Spleen (tissue), 11 donors: Measurements from ENCODE around the gene TNFAIP6. TPM values are rescaled to one million over a fixed set of nuclear protein-coding genes. Genes with fewer than 3 reads are reported as not detected.

ENCODE experiments used
- DNase-seq: peaks from one replicate; pipeline ENCODE4 v3.0.0-alpha.2; 2020
- H3K27ac ChIP-seq, 8 donors: fragments of 200-600 bp; sonication (generic) in 7 of 8; 1 replicate in 4 of 8; 2 replicates in 4 of 8; pipeline versions ENCODE4 v1.5.0 to v1.8.0; 2016 to 2021; ENCODE audit warnings: inconsistent platforms in 4 of 8, mild to moderate bottlenecking in 4 of 8, moderate library complexity in 1 of 8
- H3K27me3 ChIP-seq, 7 donors: fragments of 200-600 bp; sonication (generic) in 6 of 7; replicated peaks in 1 of 7; 1 replicate in 4 of 7; 2 replicates in 3 of 7; pipeline versions ENCODE4 v1.5.0 to v1.8.0; 2016 to 2021; ENCODE audit warnings: inconsistent platforms in 3 of 7, mild to moderate bottlenecking in 1 of 7
- H3K36me3 ChIP-seq, 6 donors: fragments of 200-600 bp; sonication (generic) in 5 of 6; 1 replicate in 4 of 6; 2 replicates in 2 of 6; pipeline versions ENCODE4 v1.5.0 to v1.8.0; 2016 to 2021; ENCODE audit warnings: inconsistent platforms in 2 of 6
- H3K4me1 ChIP-seq, 6 donors: fragments of 200-600 bp; sonication (generic) in 5 of 6; 1 replicate in 3 of 6; 2 replicates in 3 of 6; pipeline versions ENCODE4 v1.5.0 to v1.8.0; 2016 to 2021; ENCODE audit warnings: inconsistent platforms in 3 of 6
- H3K4me3 ChIP-seq, 8 donors: fragments of 200-600 bp; sonication (generic) in 7 of 8; 1 replicate in 4 of 8; 2 replicates in 4 of 8; pipeline versions ENCODE4 v1.5.0 to v1.8.0; 2016 to 2021; ENCODE audit warnings: inconsistent platforms in 4 of 8, mild to moderate bottlenecking in 4 of 8, moderate library complexity in 2 of 8
- H3K9me3 ChIP-seq, 8 donors: fragments of 200-600 bp; sonication (generic) in 7 of 8; 1 replicate in 4 of 8; 2 replicates in 4 of 8; pipeline versions ENCODE4 v1.5.0 to v1.8.0; 2016 to 2021; ENCODE audit warnings: inconsistent platforms in 4 of 8
- POLR2A ChIP-seq, 3 donors: fragments of 450-650 bp; IDR thresholded peaks; one replicate each; pipeline ENCODE4 v1.5.1; 2017; ENCODE audit warnings: antibody characterized with exemption in 3 of 3, mild to moderate bottlenecking in 1 of 3
- POLR2AphosphoS5 ChIP-seq, 3 donors: sonication (generic); formaldehyde crosslinking; IDR thresholded peaks; one replicate each; pipeline ENCODE4 v1.5.1; 2017; ENCODE audit warnings: antibody characterized with exemption in 3 of 3
- WGBS, 5 donors: extraction: QIAGEN DNeasy Blood & Tissue Kit in 3 of 5; methylation state at CpG; one replicate each; pipeline versions ENCODE4 v1.1.5 to v1.1.7; 2013 to 2018; 5-methylcytosine and 5-hydroxymethylcytosine counted together
- intact Hi-C: fragments of 100-400 bp; cut with DNase I; formaldehyde crosslinking; loops from one replicate; pipeline ENCODE4 v1.15.0; 2023; ENCODE audit warnings: low total_unique reads
- polyA plus RNA-seq, 3 donors: library from polyadenylated mRNA; stranded (reverse); fragments of 200-250 nt; gene quantifications; one replicate each; pipeline ENCODE4 v1.2.1, GENCODE V29; 2013
- total RNA-seq, 7 donors: library from RNA; depleted of rRNA in 3 of 7; stranded (reverse); fragments of >200 nt in 3 of 7; fragmentation: NEBNext Ultra II Directional in 4 of 7; extraction: Animal tissue kit (Norgen Biotek cat#: 25700) in 4 of 7; gene quantifications; one replicate each; pipeline versions ENCODE4 v1.1.0 to v1.2.1, GENCODE V29; 2016 to 2021
- TF ChIP-seq, protein P1 (sequence below), 11 experiments: fragments of 200-600 bp in 7 of 11; fragments of 450-650 bp in 4 of 11; sonication (generic) in 4 of 11; IDR thresholded peaks in 8 of 11; conservative IDR thresholded peaks in 3 of 11; 1 replicate in 7 of 11; 2 replicates in 4 of 11; pipeline versions ENCODE4 v1.4.0 to v1.8.0; 2016 to 2021; ENCODE audit warnings: antibody characterized with exemption in 11 of 11, inconsistent platforms in 4 of 11, mild to moderate bottlenecking in 1 of 11
- donor health status: healthy with polysubstance abuse.
- donor health status: DM: no; HTN: no; CAD: no; lungs with moderate emphysema.
- donor health status: DM: no; HTN: no; CAD: no.
- donor health status: Bipolar disorder and iron deficiency.
- donor health status: healthy.
- donor health status: DM: no; HTN: no; CAD: no.
- donor health status: DM: yes; HTN: yes; CAD: no.

Gene TNFAIP6
- total and polyA plus RNA-seq, 10 donors = 0.46 to 19.7 (median 4.1) TPM

DNA sequence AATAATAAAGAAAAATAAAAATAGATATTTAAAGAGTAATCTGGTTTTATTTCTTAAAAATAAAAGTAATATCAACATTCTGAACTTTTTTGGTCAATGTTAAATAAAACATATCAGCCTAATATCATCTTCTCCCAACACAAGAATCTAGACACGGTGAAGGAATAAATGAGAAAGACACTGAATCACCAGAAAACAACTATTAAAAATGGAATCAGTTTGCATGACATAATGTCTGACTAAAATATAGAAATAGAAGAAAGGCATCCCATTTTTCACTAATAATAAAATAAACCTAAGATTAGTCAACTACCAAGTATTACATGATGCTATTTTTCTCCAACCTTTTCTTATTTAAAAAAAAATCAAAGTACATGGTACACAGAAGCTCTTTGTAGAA, 30.8 kb upstream of the TNFAIP6 start:
- 87 to 95% (median 95%) methylated on average over 1 of the region's 1 CpG for WGBS, 5 donors
- TF ChIP-seq POLR2AphosphoS5 (IDR thresholded peaks at IDR 0.05) (no peak), POLR2A (IDR thresholded peaks at IDR 0.05) (no peak)
- TF ChIP-seq, protein P1, sequence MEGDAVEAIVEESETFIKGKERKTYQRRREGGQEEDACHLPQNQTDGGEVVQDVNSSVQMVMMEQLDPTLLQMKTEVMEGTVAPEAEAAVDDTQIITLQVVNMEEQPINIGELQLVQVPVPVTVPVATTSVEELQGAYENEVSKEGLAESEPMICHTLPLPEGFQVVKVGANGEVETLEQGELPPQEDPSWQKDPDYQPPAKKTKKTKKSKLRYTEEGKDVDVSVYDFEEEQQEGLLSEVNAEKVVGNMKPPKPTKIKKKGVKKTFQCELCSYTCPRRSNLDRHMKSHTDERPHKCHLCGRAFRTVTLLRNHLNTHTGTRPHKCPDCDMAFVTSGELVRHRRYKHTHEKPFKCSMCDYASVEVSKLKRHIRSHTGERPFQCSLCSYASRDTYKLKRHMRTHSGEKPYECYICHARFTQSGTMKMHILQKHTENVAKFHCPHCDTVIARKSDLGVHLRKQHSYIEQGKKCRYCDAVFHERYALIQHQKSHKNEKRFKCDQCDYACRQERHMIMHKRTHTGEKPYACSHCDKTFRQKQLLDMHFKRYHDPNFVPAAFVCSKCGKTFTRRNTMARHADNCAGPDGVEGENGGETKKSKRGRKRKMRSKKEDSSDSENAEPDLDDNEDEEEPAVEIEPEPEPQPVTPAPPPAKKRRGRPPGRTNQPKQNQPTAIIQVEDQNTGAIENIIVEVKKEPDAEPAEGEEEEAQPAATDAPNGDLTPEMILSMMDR (IDR thresholded peaks at IDR 0.05 in 8 of 11, conservative IDR thresholded peaks at IDR 0.05 in 3 of 11) = no peak

DNA sequence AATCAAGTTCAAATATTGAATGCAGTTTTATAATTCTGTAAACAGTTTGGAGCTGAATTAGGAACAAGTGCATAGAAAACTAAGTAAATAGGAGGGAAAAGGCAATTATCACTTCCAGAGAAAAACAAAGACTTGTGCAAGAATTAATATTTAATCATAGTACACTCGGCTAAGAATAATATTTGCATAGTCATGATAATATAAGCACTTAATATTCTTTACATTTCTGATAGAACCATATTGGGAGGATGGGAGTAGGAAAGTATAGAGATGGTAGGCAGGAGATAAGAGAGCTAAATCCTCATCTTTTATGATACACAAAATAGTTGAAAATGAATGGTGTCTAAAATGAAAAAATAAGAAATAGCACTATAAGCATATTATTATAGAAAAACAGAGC, 27.4 kb upstream of the TNFAIP6 start:
- Histone ChIP-seq H3K4me1 (no peaks in the 10 kb centered on the region), H3K9me3 (no peaks in the 10 kb centered on the region), H3K27me3 (no peaks in the 10 kb centered on the region), H3K27ac (no peak overlapping the region), H3K4me3 (no peak overlapping the region), H3K36me3 (no peaks in the 10 kb centered on the region)
- no peak for TF ChIP-seq POLR2AphosphoS5 (IDR thresholded peaks at IDR 0.05)
- TF ChIP-seq, protein P1 (IDR thresholded peaks at IDR 0.05 in 8 of 11, conservative IDR thresholded peaks at IDR 0.05 in 3 of 11) = no peak
- no peak for TF ChIP-seq POLR2A (IDR thresholded peaks at IDR 0.05)
- DNase-seq = no peak
- intact Hi-C loops = no loop called here
- 74 to 94% (median 80%) methylated on average over 1 of the region's 1 CpG for WGBS, 5 donors

More for the DNA sequence above, 30.8 kb upstream of the TNFAIP6 start:
- H3K27me3 ChIP-seq = no peaks in the 10 kb centered on the region
- H3K4me3 ChIP-seq = no peak overlapping the region
- intact Hi-C loops = no loop called here
- no peaks in the 10 kb centered on the region for H3K4me1 ChIP-seq
- H3K9me3 ChIP-seq = no peaks in the 10 kb centered on the region
- H3K27ac ChIP-seq = peak overlapping the region in 2 of 8 donors; percentile 61 to 74
- H3K36me3 ChIP-seq = no peaks in the 10 kb centered on the region
- no peak for DNase-seq

DNA sequence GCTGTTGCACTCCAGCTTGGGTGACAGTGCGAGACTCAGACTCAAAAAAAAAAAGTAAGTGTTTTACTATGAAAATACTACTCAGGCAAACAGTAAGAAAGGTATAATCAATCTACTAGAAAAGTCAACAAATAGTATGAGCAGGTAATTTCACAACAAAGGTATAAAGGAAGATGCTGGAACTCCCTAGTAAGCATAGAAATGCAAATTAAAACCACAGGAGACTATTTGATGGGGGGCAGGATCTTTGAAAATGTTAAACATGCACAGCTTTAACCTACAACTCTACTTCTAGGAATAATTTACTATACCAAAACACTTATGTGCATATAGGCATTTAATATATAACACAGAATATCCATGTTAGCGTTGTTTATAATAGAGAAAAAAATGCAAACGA, 24.3 kb upstream of the TNFAIP6 start:
- H3K27ac ChIP-seq = no peak overlapping the region
- no peak overlapping the region for H3K4me3 ChIP-seq
- 86 to 92% (median 88%) methylated on average over 3 of the region's 3 CpGs for WGBS, 5 donors
- TF ChIP-seq, protein P1 (IDR thresholded peaks at IDR 0.05 in 8 of 11, conservative IDR thresholded peaks at IDR 0.05 in 3 of 11) = no peak
- H3K9me3 ChIP-seq = no peaks in the 10 kb centered on the region
- intact Hi-C loops = no loop called here
- H3K36me3 ChIP-seq = no peaks in the 10 kb centered on the region
- H3K4me1 ChIP-seq = no peaks in the 10 kb centered on the region
- no peaks in the 10 kb centered on the region for H3K27me3 ChIP-seq
- DNase-seq = no peak

DNA sequence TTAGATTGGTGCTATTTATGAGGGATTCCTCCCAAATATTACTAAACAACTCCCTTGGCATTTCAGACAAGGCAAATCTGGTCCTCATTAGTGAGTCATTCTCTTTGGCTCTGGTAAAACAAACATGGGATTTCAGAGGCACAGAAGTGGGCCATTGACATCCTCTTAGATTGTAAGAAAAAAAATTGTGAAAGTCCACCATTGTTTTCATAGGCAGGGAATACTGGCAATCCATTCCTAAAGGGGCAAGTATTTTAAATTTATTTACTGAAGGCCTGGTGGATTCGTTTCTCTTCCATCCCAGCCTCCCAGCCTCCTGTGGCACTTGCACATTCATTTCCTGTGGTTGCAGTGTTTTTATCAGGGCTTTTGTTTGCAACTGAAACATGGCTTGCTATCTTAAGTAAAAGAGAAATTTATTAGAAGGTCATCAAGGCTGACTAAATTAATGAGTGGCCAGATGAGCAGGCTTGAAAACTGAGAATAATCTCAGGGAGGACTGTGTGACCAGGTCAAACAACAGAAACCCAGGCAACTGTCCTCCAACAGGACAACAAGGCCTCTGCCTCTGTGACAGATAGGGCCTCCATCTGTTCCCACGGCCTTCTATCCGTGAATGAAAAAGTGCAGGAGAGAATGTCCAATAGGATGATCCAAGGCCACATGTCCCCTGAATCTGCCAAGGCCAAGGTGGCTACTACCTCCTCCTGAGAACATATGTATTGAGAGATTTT, 23.1 kb upstream of the TNFAIP6 start:
- Histone ChIP-seq H3K36me3 (no peaks in the 10 kb centered on the region), H3K27ac (no peak overlapping the region), H3K27me3 (no peaks in the 10 kb centered on the region), H3K4me1 (no peaks in the 10 kb centered on the region), H3K4me3 (no peak overlapping the region), H3K9me3 (no peaks in the 10 kb centered on the region)
- 48 to 63% (median 52%) methylated on average over 3 of the region's 3 CpGs for whole genome bisulfite sequencing, 5 donors
- TF ChIP-seq POLR2AphosphoS5 (IDR thresholded peaks at IDR 0.05) (no peak), POLR2A (IDR thresholded peaks at IDR 0.05) (no peak)
- TF ChIP-seq, protein P1 (IDR thresholded peaks at IDR 0.05 in 8 of 11, conservative IDR thresholded peaks at IDR 0.05 in 3 of 11) = no peak
- DNase-seq = no peak
- intact Hi-C loops = no loop called here
